Measurements from ENCODE around the gene EOLA1. TPM values are rescaled to one million over a fixed set of nuclear protein-coding genes. Genes with fewer than 3 reads are reported as not detected.
"Not testable (repeated sequence)": the region's sequence is repeated elsewhere in the genome, so short reads cannot be mapped to it uniquely, and the experiment has no call there.

EOLA1 gene
- total RNA-seq, 1 experiment from 2014 or later, result 7.9 TPM

GRCh38 chrX:149551939-149552248 is 11.1 kb downstream of the EOLA1 start:
- H2BK12ac ChIP-seq (ENCODE audit: insufficient read length, low read depth, low read length); H3T11ph ChIP-seq (ENCODE audit: low read length); H2BK5ac ChIP-seq (ENCODE audit: insufficient read length, low read length); H3K4me1 ChIP-seq (ENCODE audit: insufficient read depth, low read length); H3K27me3 Mint-ChIP-seq (ENCODE audit: low read depth); H3K9me3 ChIP-seq (ENCODE audit: control insufficient read depth, low read depth, low read length); H2AK5ac ChIP-seq (ENCODE audit: insufficient read length, low read length); H4K5ac ChIP-seq (ENCODE audit: insufficient read length, low read depth, low read length); H4K91ac ChIP-seq (ENCODE audit: insufficient read length, low read depth, low read length); H3K79me2 ChIP-seq (ENCODE audit: insufficient read depth, low read length); H3K9ac ChIP-seq (ENCODE audit: extremely low read depth, insufficient read length, low read length); H3K14ac ChIP-seq (ENCODE audit: insufficient read depth, low read length); H2BK15ac ChIP-seq (ENCODE audit: low read depth, low read length); H2BK20ac ChIP-seq (ENCODE audit: low read depth, low read length, poor library complexity, severe bottlenecking); H3K56ac ChIP-seq (ENCODE audit: insufficient read length, low read depth, low read length); H2BK120ac ChIP-seq (ENCODE audit: low read depth, low read length, poor library complexity, severe bottlenecking); H3K4me2 ChIP-seq (ENCODE audit: insufficient read depth, insufficient read length, low read length); H3K36me3 Mint-ChIP-seq (ENCODE audit: insufficient read depth in 1 of 3, low read depth in 3 of 3); H3K23ac ChIP-seq (ENCODE audit: insufficient read length, low read depth, low read length); H3K27me3 ChIP-seq (ENCODE audit: insufficient read depth, low read length); H2AFZ ChIP-seq (ENCODE audit: low read length); H3K4ac ChIP-seq (ENCODE audit: low read depth, low read length); DNase-seq; H3K79me1 ChIP-seq (ENCODE audit: insufficient read depth, low read depth, low read length, poor library complexity, severe bottlenecking); H3K27ac ChIP-seq (ENCODE audit: insufficient read length, low read depth, low read length); H3K27ac Mint-ChIP-seq; H4K20me1 ChIP-seq (ENCODE audit: control insufficient read depth, insufficient read depth, insufficient read length); H3K9me3 Mint-ChIP-seq; H3K18ac ChIP-seq (ENCODE audit: insufficient read length, low read depth, low read length); H3K23me2 ChIP-seq (ENCODE audit: insufficient read length, low read depth, low read length, poor library complexity, severe bottlenecking); H3K4me3 Mint-ChIP-seq; H4K8ac ChIP-seq (replicated peaks; ENCODE audit: insufficient read length, low read depth, low read length); H3K4me1 Mint-ChIP-seq: not testable (repeated sequence)
- WGBS (ENCODE audit: extremely low coverage, insufficient read length, low lambda C conversion rate), result no CpG with 5 or more reads among the region's 6 CpGs

- H2BK15ac ChIP-seq (ENCODE audit: low read depth, low read length); H3K79me2 ChIP-seq (ENCODE audit: insufficient read depth, low read length); H4K8ac ChIP-seq (replicated peaks; ENCODE audit: insufficient read length, low read depth, low read length); H3K9ac ChIP-seq (ENCODE audit: extremely low read depth, insufficient read length, low read length); H3K23me2 ChIP-seq (ENCODE audit: insufficient read length, low read depth, low read length, poor library complexity, severe bottlenecking); H3K4me1 Mint-ChIP-seq; H4K5ac ChIP-seq (ENCODE audit: insufficient read length, low read depth, low read length); H3K27me3 ChIP-seq (ENCODE audit: insufficient read depth, low read length); H3K4me3 Mint-ChIP-seq; H2BK120ac ChIP-seq (ENCODE audit: low read depth, low read length, poor library complexity, severe bottlenecking); H3K23ac ChIP-seq (ENCODE audit: insufficient read length, low read depth, low read length); H2AK5ac ChIP-seq (ENCODE audit: insufficient read length, low read length); H2AFZ ChIP-seq (ENCODE audit: low read length); H3K27ac ChIP-seq (ENCODE audit: insufficient read length, low read depth, low read length); H3K36me3 Mint-ChIP-seq (ENCODE audit: insufficient read depth in 1 of 3, low read depth in 3 of 3); H3T11ph ChIP-seq (ENCODE audit: low read length); H3K9me3 ChIP-seq (ENCODE audit: control insufficient read depth, low read depth, low read length); H2BK20ac ChIP-seq (ENCODE audit: low read depth, low read length, poor library complexity, severe bottlenecking); H3K56ac ChIP-seq (ENCODE audit: insufficient read length, low read depth, low read length); H4K20me1 ChIP-seq (ENCODE audit: control insufficient read depth, insufficient read depth, insufficient read length); DNase-seq; H3K27me3 Mint-ChIP-seq (ENCODE audit: low read depth); H4K91ac ChIP-seq (ENCODE audit: insufficient read length, low read depth, low read length); H3K4me1 ChIP-seq (ENCODE audit: insufficient read depth, low read length); H3K4me2 ChIP-seq (ENCODE audit: insufficient read depth, insufficient read length, low read length); H3K18ac ChIP-seq (ENCODE audit: insufficient read length, low read depth, low read length); H3K4ac ChIP-seq (ENCODE audit: low read depth, low read length); H3K9me3 Mint-ChIP-seq; H2BK5ac ChIP-seq (ENCODE audit: insufficient read length, low read length); H3K79me1 ChIP-seq (ENCODE audit: insufficient read depth, low read depth, low read length, poor library complexity, severe bottlenecking); H3K27ac Mint-ChIP-seq; H3K14ac ChIP-seq (ENCODE audit: insufficient read depth, low read length); H2BK12ac ChIP-seq (ENCODE audit: insufficient read length, low read depth, low read length): not testable (repeated sequence)
- no CpG with 5 or more reads among the region's 4 CpGs for WGBS (ENCODE audit: extremely low coverage, insufficient read length, low lambda C conversion rate)
These were observed 14.4 kb downstream of the EOLA1 start for GRCh38 chrX:149555251-149555650.

Data from H9 (cell line).